AG04450 (cell line): ENCODE measurements around the gene JAM3. TPM values are rescaled to one million over a fixed set of nuclear protein-coding genes. Genes with fewer than 3 reads are reported as not detected.
A peak's percentile ranks its signal among the peaks of the same experiment; 100 is the strongest.

Source experiments
- CTCF ChIA-PET: fragments of 300-600, 350-600 bp; formaldehyde crosslinking; extraction: SDS; loops from one replicate; lab custom pipeline; 2022; ENCODE audit warnings: antibody characterized with exemption, inconsistent platforms; lab: Charles Lee
- POLR2A ChIA-PET: fragments of 350-600 bp; formaldehyde crosslinking; extraction: SDS; loops from one replicate; lab custom pipeline; 2021; ENCODE audit warnings: antibody characterized with exemption, inconsistent platforms; lab: Yijun Ruan, JAX
- DNase-seq: peaks from one replicate; pipeline ENCODE4 v3.0.0-alpha.2; 2011; ENCODE audit warnings: low read depth, low spot score
- H3K27ac ChIP-seq: one replicate; pipeline ENCODE4 v1.5.1; 2012; ENCODE audit warnings: low read depth, low read length, control low read depth
- H3K27me3 ChIP-seq: one replicate; pipeline ENCODE4 v1.6.0; 2012; ENCODE audit warnings: low read length; ENCODE audit not compliant: control insufficient read depth, insufficient read depth
- H3K4me3 ChIP-seq: 2 replicates; pipeline ENCODE4 v1.5.1; 2011; ENCODE audit warnings: mild to moderate bottlenecking, low read depth, low read length, control low read depth
- H3K9me3 ChIP-seq: 2 replicates; pipeline ENCODE4 v1.5.1; 2012; ENCODE audit warnings: low read length; ENCODE audit not compliant: control insufficient read depth, insufficient read depth
- polyA plus RNA-seq: library from polyadenylated mRNA; depleted of rRNA; stranded (reverse); fragments of >200 nt; gene quantifications from 2 replicates; pipeline ENCODE4 v1.2.3, GENCODE V29; 2011
- TF ChIP-seq, protein P1 (sequence below): IDR thresholded peaks from 2 replicates; pipeline ENCODE4 v1.5.1; 2011; ENCODE audit warnings: low read depth, low read length, control low read depth, inconsistent platforms

JAM3 gene
- polyA plus RNA-seq, 1 experiment, result 79.6 TPM

DNA sequence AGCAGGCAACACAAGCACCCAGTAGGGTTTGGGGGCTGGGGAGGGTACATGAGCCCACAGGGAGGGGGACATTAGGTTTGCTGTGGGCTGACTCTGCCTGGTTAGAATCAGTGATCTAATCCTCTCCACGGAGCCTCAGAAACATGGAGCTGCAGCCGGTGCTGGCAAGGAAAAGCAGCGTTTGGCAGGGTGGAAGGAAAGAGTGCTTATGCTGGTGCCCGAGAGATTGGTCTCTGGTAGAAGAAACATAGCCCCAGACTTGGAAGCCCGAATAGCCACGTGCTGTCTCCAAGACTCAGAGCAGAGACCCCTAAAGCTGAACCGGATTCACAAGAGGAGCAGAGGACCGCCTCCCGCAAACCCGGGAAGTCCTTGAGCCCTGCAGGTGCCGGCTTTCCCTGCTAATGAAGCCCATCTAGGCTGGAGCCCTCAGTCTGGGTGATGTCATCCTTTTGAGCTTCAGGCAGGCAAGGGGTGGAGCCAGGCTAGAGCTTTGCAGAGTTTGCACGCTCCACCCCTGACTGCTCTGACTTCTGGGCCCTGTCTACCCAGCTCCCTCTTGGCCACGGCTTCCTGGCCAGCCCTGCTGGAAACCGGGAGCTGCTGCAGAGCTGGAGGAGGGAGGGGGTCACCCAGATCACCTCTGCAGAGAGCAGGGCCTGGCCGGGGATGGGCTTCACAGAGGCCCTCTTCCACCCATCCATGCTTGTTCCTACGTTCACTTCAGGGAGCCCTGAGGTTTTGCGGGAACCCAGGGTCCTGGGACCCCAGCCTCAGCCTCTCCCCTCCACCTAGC is 35.0 kb upstream of the JAM3 start:
- ChIA-PET POLR2A (interaction anchor here (1.6 kb wide), 1 partner anchor 14 kb away, joined by 5 read pairs; no protein-coding TSS in a partner anchor), CTCF (interaction anchor here (1.0 to 2.2 kb wide), 4 partner anchors 12 to 191 kb away, joined by 3 to 9 read pairs (median 6); partner anchors contain the start of gene VPS26B)
- DNase-seq, result peak; percentile 74
- Histone ChIP-seq H3K27me3 (peaks cover 33% of the 10 kb centered on the region), H3K9me3 (no peaks in the 10 kb centered on the region), H3K27ac (peak overlapping the region; percentile 11), H3K4me3 (peak overlapping the region; percentile 37)
- TF ChIP-seq, protein P1, sequence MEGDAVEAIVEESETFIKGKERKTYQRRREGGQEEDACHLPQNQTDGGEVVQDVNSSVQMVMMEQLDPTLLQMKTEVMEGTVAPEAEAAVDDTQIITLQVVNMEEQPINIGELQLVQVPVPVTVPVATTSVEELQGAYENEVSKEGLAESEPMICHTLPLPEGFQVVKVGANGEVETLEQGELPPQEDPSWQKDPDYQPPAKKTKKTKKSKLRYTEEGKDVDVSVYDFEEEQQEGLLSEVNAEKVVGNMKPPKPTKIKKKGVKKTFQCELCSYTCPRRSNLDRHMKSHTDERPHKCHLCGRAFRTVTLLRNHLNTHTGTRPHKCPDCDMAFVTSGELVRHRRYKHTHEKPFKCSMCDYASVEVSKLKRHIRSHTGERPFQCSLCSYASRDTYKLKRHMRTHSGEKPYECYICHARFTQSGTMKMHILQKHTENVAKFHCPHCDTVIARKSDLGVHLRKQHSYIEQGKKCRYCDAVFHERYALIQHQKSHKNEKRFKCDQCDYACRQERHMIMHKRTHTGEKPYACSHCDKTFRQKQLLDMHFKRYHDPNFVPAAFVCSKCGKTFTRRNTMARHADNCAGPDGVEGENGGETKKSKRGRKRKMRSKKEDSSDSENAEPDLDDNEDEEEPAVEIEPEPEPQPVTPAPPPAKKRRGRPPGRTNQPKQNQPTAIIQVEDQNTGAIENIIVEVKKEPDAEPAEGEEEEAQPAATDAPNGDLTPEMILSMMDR, result no peak

DNA sequence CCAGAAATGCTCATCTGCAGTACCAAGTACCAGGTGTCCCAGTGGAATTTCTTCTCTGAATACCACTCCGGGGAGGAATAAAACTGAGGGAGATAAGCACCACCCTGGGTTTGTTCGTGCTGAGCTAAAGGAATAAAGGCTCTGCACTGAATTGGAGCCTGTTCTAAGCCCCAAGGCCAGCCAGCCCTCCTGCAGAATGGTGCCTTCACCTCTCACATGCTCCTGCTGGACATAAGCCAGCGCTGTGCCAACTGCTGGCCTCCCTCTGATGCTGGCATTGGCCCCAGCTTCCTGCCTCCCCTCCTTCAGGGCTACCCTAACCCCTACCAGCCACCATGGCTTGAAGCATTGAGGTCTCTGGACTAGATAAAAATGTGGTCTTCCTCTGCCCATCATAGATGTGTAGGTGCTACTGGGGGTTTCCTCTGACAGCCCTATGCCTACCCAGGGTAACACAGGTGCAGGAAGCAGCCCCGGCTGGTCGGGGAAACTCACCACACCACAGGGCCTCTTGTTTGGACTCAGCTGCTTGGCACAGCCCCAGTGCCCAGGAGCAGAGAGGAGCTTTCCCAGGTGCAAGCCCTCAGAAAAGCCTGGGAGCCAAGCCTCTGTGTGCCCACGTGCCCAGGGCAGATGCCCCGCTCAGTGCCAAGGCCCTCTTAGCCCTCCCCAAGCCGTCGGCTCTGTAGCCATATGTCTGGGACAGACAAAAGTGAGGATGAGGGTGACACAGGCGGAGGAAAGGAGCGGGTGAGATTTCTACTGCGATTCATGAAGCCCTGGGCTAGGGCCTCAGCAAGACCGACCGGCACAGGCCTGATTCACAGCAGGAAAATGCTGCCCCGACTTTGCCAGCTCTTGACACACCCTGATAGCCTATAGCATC is 34.1 kb upstream of the JAM3 start:
- Histone ChIP-seq H3K27ac (no peak overlapping the region), H3K9me3 (no peaks in the 10 kb centered on the region), H3K4me3 (no peak overlapping the region), H3K27me3 (peaks cover 27% of the 10 kb centered on the region)
- CTCF ChIA-PET, result interaction anchor here (0.6 to 2.2 kb wide), 5 partner anchors 11 to 190 kb away, joined by 3 to 9 read pairs (median 5); partner anchors contain the start of gene VPS26B
- DNase-seq, result no peak
- POLR2A ChIA-PET, result interaction anchor here (1.6 kb wide), 1 partner anchor 13 kb away, joined by 5 read pairs; no protein-coding TSS in a partner anchor
- TF ChIP-seq, protein P1, result no peak

DNA sequence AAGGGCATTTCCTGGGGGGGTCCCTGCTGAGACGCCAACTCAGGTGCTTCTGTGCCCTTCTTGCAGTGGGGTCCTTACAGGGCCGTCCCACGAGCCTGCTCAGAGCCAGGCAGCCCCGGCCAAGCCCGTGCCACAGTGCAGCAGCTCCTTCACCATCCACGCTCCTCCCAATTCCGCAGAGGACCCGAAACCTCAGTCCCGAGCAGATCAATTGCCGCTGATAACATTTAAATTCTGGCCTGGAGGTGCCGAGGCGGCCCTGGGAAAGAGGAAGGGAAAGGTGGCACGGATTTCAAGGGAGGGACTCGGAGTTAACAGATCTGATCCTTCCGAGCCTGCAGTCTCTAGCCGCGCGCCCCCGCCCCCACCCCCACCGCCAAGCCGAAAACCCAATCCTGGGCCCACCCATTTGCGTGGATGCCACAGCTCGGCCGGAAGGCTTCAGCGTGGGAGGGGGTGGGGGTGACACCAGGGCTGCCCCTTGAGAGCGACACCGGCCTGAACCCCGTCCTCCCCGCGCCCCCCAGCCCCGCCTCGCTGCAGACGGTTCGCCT is 32.3 kb upstream of the JAM3 start:
- peak overlapping the region; percentile 68 for H3K4me3 ChIP-seq
- ChIA-PET CTCF (interaction anchor here (0.6 to 6.4 kb wide), 3 partner anchors 14 to 104 kb away, joined by 3 to 44 read pairs (median 4); no protein-coding TSS in a partner anchor), POLR2A (no interaction called here)
- H3K27me3 ChIP-seq, result peaks cover 9% of the 10 kb centered on the region
- no peaks in the 10 kb centered on the region for H3K9me3 ChIP-seq
- H3K27ac ChIP-seq, result peak overlapping the region; percentile 11
- DNase-seq, result no peak
- TF ChIP-seq, protein P1, result no peak

DNA sequence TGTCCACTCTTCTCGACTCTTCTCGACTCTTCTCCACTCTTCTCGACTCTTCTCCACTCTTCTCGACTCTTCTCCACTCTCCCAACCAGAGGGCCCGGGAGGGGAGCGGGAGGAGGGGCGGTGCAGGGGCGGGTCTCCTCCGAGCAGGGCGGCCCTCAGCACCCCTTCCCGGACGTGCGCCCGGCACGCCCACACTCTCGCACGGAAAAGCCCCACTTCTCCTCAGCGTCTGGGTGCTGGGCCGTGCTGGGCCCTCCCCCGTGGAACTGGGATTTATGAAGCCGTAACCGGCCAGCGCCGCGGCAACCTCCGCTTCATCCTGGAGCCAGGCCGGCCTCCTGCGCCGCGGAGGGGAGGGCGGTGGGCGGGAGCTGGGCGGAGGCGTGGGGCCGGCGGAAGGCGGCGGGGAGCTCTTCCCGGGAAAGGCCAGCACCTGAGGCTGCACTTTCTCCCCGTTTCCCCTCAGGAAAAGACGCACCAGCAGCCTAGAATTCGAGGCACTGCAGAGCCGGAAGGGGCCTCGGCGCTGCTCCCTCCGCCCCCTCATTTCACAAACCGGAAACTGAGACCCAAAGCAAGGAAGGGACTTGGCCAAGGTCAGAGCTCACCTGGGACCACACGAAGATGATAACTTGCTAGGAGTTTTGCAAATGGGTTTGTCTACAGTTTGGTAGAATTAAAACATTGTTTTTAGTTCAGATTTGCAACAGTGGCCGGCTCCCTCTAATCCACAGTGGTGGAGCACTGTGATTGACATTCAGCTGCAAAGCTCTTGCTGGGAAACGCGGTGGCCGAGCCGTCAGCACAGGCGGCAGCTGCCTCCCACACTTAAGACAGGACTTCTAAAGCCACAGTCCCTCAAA is 31.6 kb upstream of the JAM3 start:
- CTCF ChIA-PET, result interaction anchor here (0.9 to 6.4 kb wide), 3 partner anchors 10 to 103 kb away, joined by 3 to 44 read pairs (median 4); no protein-coding TSS in a partner anchor
- Histone ChIP-seq H3K4me3 (peak overlapping the region; percentile 68), H3K9me3 (no peaks in the 10 kb centered on the region), H3K27ac (peak overlapping the region; percentile 52), H3K27me3 (peaks cover 3% of the 10 kb centered on the region)
- peak; percentile 32 for DNase-seq
- POLR2A ChIA-PET, result interaction anchor here (1.1 kb wide), 1 partner anchor 10 kb away, joined by 3 read pairs; no protein-coding TSS in a partner anchor
- TF ChIP-seq, protein P1, result no peak
